Measurements from ENCODE around the gene CISD3.
A peak's percentile ranks its signal among the peaks of the same experiment; 100 is the strongest.

Gene CISD3

DNA sequence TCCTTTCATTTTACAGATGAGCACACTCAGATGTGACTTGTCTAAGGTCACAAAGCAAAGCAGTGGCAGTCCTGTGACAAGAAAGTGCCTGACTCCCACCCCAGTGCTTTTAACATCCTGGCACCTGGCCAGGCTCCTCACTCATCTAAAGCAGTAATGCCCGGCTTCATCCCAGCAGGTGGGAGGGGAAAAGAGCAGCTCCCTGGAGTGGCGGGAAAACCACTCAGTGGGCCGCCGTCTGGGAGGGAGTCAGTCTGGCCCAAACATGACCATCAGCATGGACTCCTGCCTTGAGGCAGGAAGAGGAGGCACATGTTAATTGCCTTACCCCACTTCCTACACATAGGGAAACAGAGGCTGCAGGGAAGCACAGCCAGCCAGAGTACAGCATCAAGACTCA is 15.4 kb downstream of the CISD3 start:
- no peak for DNase-seq (ENCODE audit: low spot score)

DNA sequence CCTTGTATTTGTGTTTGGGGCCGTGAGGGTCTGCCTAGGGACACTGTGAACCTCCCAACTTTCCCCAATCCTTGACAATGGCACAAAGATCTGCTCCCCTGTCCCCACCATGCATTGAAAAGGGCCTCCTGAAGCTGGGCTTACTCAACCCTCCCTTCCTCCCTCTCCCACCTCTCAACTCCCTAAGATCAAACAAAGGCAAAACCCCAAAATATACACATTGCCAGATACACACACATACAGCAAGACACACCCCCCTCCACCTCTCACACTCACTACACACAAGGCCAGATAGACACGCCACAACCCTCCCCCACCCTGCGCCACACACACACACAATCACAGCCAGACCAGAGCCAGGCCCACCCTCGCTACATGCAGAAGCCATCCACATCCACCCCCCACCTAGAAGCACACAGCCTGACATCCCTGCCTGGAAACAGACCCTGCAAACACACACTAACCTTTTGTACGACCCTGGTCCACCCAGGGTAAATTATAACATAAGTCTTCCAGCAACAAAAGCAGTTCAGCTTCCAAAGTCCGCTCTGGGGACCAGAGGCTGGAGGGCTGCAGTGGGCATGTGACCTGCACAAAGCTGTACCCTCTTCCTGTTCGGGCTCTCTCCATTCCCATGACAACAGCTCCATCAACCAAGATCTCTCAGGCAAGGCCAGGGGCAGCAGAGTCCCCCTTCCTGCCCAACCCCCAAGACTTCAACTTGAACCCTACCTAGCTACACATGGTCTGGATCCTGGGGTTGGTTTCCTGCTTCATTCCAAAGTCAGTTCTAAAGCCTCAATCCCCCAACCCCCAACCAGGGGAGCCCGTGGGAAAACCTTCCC is 16.1 kb downstream of the CISD3 start:
- DNase-seq (ENCODE audit: low spot score): no peak

GRCh38 chr17:38746849-38747462 is 16.8 kb downstream of the CISD3 start:
- no peak for DNase-seq (ENCODE audit: low spot score)

DNA sequence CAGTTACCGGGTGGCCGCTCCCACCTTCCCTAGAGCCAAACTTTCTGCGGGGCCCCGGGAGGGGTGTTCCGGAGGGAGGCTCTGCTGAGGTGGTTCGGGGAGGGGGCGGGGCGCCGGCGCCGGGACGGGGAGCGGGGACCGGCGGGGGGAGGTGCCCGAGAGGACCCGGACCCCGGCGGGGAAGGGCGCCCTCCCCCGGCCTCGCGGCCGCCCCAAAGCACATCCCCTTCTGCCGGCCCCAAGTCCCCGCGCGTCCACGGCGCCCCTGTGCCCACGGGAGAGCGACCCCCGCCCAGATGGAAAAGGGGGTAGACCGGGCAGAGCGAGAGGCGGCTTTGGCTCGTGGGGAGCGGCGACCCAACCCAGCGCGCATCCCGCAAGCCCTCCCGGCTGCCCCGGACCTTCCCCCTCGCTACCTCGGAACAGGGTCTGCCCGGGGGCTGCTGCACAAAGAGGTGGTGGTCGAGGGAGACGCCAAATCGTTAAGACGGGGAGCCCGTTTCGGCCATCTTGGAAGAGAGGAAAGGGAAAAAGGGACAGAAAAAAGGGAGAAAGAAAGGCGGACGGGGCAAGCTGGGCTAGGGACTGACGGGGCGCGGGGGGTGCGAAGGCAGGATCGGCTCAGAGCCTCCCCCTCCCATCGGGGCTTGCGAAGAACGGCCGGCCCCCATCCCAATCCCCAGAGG is 17.5 kb downstream of the CISD3 start:
- no peak for DNase-seq (ENCODE audit: low spot score)

GRCh38 chr17:38748149-38748891 is 18.2 kb downstream of the CISD3 start, which contains the start of gene PCGF2:
PCGF2 (minus strand) TSS chr17:38748336; CDS start chr17:38740402, 7,934 bp downstream.
- no peak for DNase-seq (ENCODE audit: low spot score)

GRCh38 chr17:38748892-38749222 is 18.7 kb downstream of the CISD3 start:
- no peak for DNase-seq (ENCODE audit: low spot score)

DNA sequence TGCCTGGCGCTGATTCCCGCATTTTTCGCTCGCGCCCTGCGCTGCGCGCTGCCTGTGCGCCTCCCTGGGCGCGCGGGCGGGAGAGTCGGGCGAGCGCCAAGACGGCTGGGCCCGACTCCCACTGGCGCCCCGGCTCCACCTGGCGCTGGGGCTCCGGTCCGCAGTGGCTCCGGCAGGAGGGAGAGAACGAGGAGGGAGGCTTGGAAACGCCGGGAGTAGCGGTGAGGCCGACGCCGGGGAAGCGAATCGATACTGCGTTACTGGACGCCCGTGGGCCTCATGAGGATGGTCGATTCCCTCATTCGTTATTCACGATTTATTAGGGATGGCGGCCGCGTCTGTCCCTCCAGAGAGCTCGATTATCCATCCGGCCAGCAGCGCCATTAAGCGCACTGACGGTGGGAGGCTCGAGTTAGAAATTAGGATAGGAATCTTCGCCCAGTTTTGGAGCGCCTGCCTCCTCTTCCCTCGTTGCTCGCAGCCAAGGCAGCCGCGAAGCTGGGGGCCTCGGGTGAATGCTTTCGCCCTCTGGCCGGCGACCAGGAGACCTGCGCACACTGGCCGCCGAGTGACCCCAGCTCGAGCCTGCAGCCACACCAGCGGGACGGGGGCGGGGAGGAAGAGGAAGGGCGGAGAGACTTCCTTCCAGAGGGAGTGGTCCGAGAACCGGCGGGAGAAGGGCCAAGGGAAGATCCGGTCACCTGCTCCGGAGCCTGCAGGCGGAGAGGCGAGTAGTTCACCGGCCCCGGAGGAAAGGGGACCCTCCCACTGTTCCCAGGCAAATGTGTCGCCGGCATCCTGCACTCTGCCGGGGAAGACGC is 19.3 kb downstream of the CISD3 start:
- no peak for DNase-seq (ENCODE audit: low spot score)

- no peak for DNase-seq (ENCODE audit: low spot score)
Observed at GRCh38 chr17:38750044-38750311, 19.8 kb downstream of the CISD3 start.

- no peak for DNase-seq (ENCODE audit: low spot score)
Observed at GRCh38 chr17:38750312-38751121, 20.4 kb downstream of the CISD3 start.

GRCh38 chr17:38751144-38751807 is 21.1 kb downstream of the CISD3 start:
- no peak for DNase-seq (ENCODE audit: low spot score)

DNA sequence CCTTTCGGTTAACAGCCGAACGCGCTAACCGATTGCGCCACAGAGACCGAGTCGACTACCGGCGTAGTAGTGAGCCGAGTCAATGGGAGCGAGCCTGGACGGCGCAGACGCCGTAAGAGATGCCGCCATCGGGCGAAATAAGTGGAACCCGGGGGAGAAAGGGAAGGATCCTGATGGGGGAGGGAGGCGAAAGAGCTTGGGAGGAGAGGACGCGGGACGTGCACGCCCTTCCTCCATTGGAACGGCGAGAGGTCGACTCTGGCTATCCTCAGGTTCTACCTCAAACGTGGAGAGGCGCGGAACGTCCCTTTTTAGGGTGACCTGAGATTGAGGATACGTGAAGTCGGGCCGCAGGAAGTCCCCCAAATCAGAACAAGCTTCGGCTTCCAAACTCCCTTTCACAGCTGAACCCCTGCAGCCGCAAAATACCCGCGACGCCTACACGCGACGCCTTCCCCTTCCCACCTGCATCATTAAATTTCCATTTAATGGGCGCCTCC is 21.7 kb downstream of the CISD3 start:
- peak; percentile 76 for DNase-seq (ENCODE audit: low spot score)

GRCh38 chr17:38752308-38753070 is 22.3 kb downstream of the CISD3 start, which contains the start of gene PSMB3:
PSMB3 (plus strand) TSS chr17:38752741; CDS start chr17:38752827, 86 bp downstream.
- peak; percentile 99 for DNase-seq (ENCODE audit: low spot score)

DNA sequence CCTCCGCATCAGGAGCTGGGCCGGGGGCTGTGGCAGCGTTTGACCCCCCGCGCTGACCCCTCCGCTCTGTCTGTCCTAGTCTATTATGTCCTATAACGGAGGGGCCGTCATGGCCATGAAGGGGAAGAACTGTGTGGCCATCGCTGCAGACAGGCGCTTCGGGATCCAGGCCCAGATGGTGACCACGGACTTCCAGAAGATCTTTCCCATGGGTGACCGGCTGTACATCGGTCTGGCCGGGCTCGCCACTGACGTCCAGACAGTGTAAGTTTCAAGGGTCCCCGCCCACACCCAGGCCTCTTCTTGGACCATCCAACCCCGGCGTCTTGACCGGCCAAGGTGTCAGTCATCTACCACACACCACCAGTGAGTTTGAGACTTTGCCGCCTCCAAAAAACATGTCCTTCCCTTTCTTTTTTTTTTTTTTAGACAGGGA is 22.9 kb downstream of the CISD3 start:
- no peak for DNase-seq (ENCODE audit: low spot score)

GRCh38 chr17:38761612-38762011 is 31.5 kb downstream of the CISD3 start:
- no peak for DNase-seq (ENCODE audit: low spot score)

GRCh38 chr17:38762231-38762630 is 32.1 kb downstream of the CISD3 start:
- DNase-seq (ENCODE audit: low spot score): no peak

- no peak for DNase-seq (ENCODE audit: low spot score)
Observed at GRCh38 chr17:38766341-38766740, 36.2 kb downstream of the CISD3 start.

- no peak for DNase-seq (ENCODE audit: low spot score)
Observed at GRCh38 chr17:38768417-38768816, 38.3 kb downstream of the CISD3 start.

DNA sequence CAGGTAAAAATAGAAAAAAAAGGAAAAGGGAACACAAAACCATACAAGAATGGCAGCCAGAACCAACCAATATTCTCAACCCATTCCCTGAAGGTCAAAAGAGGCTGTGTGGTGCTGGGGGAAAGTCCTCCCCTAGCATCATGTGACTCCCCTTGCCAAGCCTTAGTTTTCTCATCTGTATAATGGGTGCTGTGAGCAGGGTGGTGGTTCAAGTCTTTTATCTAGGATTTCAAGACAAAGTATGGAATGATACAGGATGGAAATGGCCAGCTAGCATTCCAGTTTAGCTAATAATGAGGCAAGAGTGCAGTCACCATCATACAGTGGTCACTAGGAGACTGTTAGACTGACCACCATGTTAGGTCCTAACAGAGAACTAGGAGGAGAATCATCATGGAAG is 43.1 kb downstream of the CISD3 start:
- DNase-seq (ENCODE audit: low spot score): no peak

DNA sequence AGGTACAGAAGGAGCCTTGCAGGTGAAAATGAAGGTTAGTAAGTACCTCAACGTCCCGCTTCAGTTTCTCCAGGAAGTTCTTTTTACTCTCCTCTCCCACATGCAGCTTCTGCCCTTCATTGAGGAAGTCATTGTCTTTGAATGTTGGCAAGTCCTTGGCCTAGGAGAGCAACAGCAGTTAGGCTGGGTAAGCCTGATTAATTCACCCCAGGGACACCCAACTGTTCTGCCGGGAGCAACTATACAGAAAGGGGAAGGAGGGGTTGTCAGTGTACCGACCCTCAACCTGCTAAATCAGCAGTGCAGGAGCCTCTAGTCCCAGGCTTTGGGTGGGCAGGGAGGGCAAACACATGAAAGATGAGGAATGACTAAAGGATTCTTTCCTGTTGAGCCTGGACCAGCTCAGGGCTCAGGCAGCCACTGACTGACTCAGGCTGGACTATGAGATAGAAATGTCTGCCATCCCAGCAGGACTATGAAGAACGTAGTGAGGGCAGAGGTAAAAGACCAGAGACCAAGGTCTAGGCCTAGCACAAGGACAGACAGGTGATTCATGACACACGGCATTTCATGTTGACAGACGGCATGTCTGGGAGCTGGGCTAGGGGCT is 47.6 kb downstream of the CISD3 start:
- DNase-seq (ENCODE audit: low spot score): no peak
